GM23338 (cell line): Measurements from ENCODE around the gene RIMBP3B.
"Not testable (repeated sequence)": the region's sequence is repeated elsewhere in the genome, so short reads cannot be mapped to it uniquely, and the experiment has no call there.

Source experiments
- CREB1 ChIP-seq: fragments of 250-450 bp; sonication (Bioruptor Pico); IDR thresholded peaks from 2 replicates; pipeline ENCODE4 v1.5.0; 2020; ENCODE audit warnings: low read depth, mild to moderate bottlenecking, moderate library complexity
- EZH2 ChIP-seq: fragments of 200-600 bp; sonication (generic); IDR thresholded peaks from one replicate; pipeline ENCODE4 v1.8.0; 2017; ENCODE audit warnings: antibody characterized with exemption, mild to moderate bottlenecking, low read depth; ENCODE audit not compliant: unreplicated experiment
- EZH2phosphoT487 ChIP-seq: fragments of 200-600 bp; sonication (generic); IDR thresholded peaks from one replicate; pipeline ENCODE4 v1.8.1; 2018; ENCODE audit warnings: antibody characterized with exemption; ENCODE audit not compliant: unreplicated experiment
- JUNB ChIP-seq: IDR thresholded peaks from one replicate; pipeline ENCODE4 v1.6.1; 2016; ENCODE audit warnings: antibody characterized with exemption; ENCODE audit not compliant: unreplicated experiment
- NANOG ChIP-seq: IDR thresholded peaks from 2 replicates; pipeline ENCODE4 v1.6.1; 2016; ENCODE audit warnings: antibody characterized with exemption, borderline replicate concordance
- POLR2AphosphoS5 ChIP-seq: IDR thresholded peaks from 2 replicates; pipeline ENCODE4 v1.6.1; 2016; ENCODE audit warnings: antibody characterized with exemption, low read depth
- STAT1 ChIP-seq: IDR thresholded peaks from one replicate; pipeline ENCODE4 v1.6.1; 2016; ENCODE audit warnings: antibody characterized with exemption; ENCODE audit not compliant: unreplicated experiment
- ZNF331 ChIP-seq: fragments of 250-450 bp; sonication (Bioruptor Pico); IDR thresholded peaks from 2 replicates; pipeline ENCODE4 v1.5.0; 2020; ENCODE audit warnings: low read depth, mild to moderate bottlenecking, moderate library complexity
- TF ChIP-seq, protein P1 (sequence below), 2 experiments: fragments of 200-600 bp in 1 of 2; sonication (generic) in 1 of 2; conservative IDR thresholded peaks; 2 replicates each; pipeline versions ENCODE4 v1.5.1 to v1.6.1; 2016 to 2017; ENCODE audit warnings: antibody characterized with exemption in 2 of 2, low read depth in 2 of 2, mild to moderate bottlenecking in 2 of 2, moderate library complexity in 1 of 2
- TF ChIP-seq, protein P2 (sequence below): IDR thresholded peaks from one replicate; pipeline ENCODE4 v1.6.1; 2018; ENCODE audit warnings: antibody characterized with exemption; ENCODE audit not compliant: unreplicated experiment
- TF ChIP-seq, protein P3 (sequence below): fragments of 250-450 bp; sonication (Bioruptor Pico); IDR thresholded peaks from 2 replicates; pipeline ENCODE4 v1.5.0; 2020; ENCODE audit warnings: mild to moderate bottlenecking, moderate library complexity

DNA sequence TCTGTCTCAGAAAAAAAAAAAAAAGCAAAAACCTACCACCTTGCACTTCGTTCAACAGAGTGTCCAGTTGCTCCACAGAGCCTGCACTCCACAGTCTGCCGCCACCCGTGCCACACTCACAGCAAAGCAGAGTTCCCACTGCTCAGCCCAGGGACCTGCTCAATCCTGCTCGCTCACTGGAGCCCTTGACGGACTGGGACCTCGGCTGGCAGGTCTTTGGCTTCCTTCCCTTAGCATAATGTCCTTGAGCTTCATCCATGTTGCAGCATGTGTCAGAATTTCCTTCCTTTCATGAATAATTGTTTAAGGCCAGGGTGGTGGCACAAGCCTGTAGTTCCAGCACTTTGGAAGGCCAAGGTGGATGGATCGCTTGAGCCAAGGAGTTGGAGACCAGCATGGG lies 11.1 kb downstream of the RIMBP3B start:
- TF ChIP-seq, protein P1, sequence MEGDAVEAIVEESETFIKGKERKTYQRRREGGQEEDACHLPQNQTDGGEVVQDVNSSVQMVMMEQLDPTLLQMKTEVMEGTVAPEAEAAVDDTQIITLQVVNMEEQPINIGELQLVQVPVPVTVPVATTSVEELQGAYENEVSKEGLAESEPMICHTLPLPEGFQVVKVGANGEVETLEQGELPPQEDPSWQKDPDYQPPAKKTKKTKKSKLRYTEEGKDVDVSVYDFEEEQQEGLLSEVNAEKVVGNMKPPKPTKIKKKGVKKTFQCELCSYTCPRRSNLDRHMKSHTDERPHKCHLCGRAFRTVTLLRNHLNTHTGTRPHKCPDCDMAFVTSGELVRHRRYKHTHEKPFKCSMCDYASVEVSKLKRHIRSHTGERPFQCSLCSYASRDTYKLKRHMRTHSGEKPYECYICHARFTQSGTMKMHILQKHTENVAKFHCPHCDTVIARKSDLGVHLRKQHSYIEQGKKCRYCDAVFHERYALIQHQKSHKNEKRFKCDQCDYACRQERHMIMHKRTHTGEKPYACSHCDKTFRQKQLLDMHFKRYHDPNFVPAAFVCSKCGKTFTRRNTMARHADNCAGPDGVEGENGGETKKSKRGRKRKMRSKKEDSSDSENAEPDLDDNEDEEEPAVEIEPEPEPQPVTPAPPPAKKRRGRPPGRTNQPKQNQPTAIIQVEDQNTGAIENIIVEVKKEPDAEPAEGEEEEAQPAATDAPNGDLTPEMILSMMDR (conservative IDR thresholded peaks at IDR 0.05; ENCODE audit: low read depth in 2 of 2) = not testable (repeated sequence)
- not testable (repeated sequence) for TF ChIP-seq EZH2; EZH2phosphoT487; CREB1 (CRISPR knock-in tag); STAT1; POLR2AphosphoS5; JUNB; NANOG; ZNF331 (CRISPR knock-in tag)
- TF ChIP-seq, protein P2, sequence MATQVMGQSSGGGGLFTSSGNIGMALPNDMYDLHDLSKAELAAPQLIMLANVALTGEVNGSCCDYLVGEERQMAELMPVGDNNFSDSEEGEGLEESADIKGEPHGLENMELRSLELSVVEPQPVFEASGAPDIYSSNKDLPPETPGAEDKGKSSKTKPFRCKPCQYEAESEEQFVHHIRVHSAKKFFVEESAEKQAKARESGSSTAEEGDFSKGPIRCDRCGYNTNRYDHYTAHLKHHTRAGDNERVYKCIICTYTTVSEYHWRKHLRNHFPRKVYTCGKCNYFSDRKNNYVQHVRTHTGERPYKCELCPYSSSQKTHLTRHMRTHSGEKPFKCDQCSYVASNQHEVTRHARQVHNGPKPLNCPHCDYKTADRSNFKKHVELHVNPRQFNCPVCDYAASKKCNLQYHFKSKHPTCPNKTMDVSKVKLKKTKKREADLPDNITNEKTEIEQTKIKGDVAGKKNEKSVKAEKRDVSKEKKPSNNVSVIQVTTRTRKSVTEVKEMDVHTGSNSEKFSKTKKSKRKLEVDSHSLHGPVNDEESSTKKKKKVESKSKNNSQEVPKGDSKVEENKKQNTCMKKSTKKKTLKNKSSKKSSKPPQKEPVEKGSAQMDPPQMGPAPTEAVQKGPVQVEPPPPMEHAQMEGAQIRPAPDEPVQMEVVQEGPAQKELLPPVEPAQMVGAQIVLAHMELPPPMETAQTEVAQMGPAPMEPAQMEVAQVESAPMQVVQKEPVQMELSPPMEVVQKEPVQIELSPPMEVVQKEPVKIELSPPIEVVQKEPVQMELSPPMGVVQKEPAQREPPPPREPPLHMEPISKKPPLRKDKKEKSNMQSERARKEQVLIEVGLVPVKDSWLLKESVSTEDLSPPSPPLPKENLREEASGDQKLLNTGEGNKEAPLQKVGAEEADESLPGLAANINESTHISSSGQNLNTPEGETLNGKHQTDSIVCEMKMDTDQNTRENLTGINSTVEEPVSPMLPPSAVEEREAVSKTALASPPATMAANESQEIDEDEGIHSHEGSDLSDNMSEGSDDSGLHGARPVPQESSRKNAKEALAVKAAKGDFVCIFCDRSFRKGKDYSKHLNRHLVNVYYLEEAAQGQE = not testable (repeated sequence)
- TF ChIP-seq, protein P3, sequence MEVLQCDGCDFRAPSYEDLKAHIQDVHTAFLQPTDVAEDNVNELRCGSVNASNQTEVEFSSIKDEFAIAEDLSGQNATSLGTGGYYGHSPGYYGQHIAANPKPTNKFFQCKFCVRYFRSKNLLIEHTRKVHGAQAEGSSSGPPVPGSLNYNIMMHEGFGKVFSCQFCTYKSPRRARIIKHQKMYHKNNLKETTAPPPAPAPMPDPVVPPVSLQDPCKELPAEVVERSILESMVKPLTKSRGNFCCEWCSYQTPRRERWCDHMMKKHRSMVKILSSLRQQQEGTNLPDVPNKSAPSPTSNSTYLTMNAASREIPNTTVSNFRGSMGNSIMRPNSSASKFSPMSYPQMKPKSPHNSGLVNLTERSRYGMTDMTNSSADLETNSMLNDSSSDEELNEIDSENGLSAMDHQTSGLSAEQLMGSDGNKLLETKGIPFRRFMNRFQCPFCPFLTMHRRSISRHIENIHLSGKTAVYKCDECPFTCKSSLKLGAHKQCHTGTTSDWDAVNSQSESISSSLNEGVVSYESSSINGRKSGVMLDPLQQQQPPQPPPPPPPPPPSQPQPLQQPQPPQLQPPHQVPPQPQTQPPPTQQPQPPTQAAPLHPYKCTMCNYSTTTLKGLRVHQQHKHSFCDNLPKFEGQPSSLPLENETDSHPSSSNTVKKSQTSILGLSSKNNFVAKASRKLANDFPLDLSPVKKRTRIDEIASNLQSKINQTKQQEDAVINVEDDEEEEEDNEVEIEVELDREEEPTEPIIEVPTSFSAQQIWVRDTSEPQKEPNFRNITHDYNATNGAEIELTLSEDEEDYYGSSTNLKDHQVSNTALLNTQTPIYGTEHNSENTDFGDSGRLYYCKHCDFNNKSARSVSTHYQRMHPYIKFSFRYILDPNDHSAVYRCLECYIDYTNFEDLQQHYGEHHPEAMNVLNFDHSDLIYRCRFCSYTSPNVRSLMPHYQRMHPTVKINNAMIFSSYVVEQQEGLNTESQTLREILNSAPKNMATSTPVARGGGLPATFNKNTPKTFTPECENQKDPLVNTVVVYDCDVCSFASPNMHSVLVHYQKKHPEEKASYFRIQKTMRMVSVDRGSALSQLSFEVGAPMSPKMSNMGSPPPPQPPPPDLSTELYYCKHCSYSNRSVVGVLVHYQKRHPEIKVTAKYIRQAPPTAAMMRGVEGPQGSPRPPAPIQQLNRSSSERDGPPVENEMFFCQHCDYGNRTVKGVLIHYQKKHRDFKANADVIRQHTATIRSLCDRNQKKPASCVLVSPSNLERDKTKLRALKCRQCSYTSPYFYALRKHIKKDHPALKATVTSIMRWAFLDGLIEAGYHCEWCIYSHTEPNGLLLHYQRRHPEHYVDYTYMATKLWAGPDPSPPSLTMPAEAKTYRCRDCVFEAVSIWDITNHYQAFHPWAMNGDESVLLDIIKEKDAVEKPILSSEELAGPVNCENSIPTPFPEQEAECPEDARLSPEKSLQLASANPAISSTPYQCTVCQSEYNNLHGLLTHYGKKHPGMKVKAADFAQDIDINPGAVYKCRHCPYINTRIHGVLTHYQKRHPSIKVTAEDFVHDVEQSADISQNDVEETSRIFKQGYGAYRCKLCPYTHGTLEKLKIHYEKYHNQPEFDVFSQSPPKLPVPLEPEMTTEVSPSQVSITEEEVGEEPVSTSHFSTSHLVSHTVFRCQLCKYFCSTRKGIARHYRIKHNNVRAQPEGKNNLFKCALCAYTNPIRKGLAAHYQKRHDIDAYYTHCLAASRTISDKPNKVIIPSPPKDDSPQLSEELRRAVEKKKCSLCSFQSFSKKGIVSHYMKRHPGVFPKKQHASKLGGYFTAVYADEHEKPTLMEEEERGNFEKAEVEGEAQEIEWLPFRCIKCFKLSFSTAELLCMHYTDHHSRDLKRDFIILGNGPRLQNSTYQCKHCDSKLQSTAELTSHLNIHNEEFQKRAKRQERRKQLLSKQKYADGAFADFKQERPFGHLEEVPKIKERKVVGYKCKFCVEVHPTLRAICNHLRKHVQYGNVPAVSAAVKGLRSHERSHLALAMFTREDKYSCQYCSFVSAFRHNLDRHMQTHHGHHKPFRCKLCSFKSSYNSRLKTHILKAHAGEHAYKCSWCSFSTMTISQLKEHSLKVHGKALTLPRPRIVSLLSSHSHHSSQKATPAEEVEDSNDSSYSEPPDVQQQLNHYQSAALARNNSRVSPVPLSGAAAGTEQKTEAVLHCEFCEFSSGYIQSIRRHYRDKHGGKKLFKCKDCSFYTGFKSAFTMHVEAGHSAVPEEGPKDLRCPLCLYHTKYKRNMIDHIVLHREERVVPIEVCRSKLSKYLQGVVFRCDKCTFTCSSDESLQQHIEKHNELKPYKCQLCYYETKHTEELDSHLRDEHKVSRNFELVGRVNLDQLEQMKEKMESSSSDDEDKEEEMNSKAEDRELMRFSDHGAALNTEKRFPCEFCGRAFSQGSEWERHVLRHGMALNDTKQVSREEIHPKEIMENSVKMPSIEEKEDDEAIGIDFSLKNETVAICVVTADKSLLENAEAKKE (CRISPR knock-in tag) = not testable (repeated sequence)
